ENCODE data around the gene AIP.
"Not testable (repeated sequence)": the region's sequence is repeated elsewhere in the genome, so short reads cannot be mapped to it uniquely, and the experiment has no call there.

Gene AIP

GRCh38 chr11:67468759-67469507 is 13.9 kb upstream of the AIP start, which contains the start of gene TMEM134:
Gene TMEM134, minus strand, starts transcription at chr11:67469251. Its CDS starts 59 bp downstream, at chr11:67469192.
- DNase-seq (ENCODE audit: low read depth in 2 of 2): peak; percentile 80 to 84

- DNase-seq (ENCODE audit: low read depth in 2 of 2): no peak
These were observed 13.4 kb upstream of the AIP start for GRCh38 chr11:67469508-67469811.

GRCh38 chr11:67470337-67471002 is 12.4 kb upstream of the AIP start:
- no peak for DNase-seq (ENCODE audit: low read depth in 2 of 2)

- no peak for DNase-seq (ENCODE audit: low read depth in 2 of 2)
These were observed 9.9 kb upstream of the AIP start for GRCh38 chr11:67472882-67473281.

GRCh38 chr11:67476692-67477091 is 6.1 kb upstream of the AIP start:
- DNase-seq (ENCODE audit: low read depth in 2 of 2): not testable (repeated sequence)

- DNase-seq (ENCODE audit: low read depth in 2 of 2): not testable (repeated sequence)
These were observed 5.3 kb upstream of the AIP start for GRCh38 chr11:67477344-67478050.

GRCh38 chr11:67482275-67482826 is 475 bp upstream of the AIP start:
- no peak for DNase-seq (ENCODE audit: low read depth in 2 of 2)

GRCh38 chr11:67483831-67484665 is 1.2 kb downstream of the AIP start:
- no peak for DNase-seq (ENCODE audit: low read depth in 2 of 2)

GRCh38 chr11:67484847-67485311 is 2.1 kb downstream of the AIP start:
- DNase-seq (ENCODE audit: low read depth in 2 of 2): no peak

- not testable (repeated sequence) for DNase-seq (ENCODE audit: low read depth in 2 of 2)
These were observed 3.1 kb downstream of the AIP start for GRCh38 chr11:67485873-67486361.

- DNase-seq (ENCODE audit: low read depth in 2 of 2): no peak
These were observed 3.8 kb downstream of the AIP start for GRCh38 chr11:67486481-67487195.

GRCh38 chr11:67489203-67489884 is 6.5 kb downstream of the AIP start:
- DNase-seq (ENCODE audit: low read depth in 2 of 2): no peak

GRCh38 chr11:67489885-67490726 is 7.3 kb downstream of the AIP start:
- DNase-seq (ENCODE audit: low read depth in 2 of 2): no peak

- no peak for DNase-seq (ENCODE audit: low read depth in 2 of 2)
These were observed 7.9 kb downstream of the AIP start for GRCh38 chr11:67490727-67491065.

GRCh38 chr11:67491276-67492068 is 8.6 kb downstream of the AIP start:
- no peak for DNase-seq (ENCODE audit: low read depth in 2 of 2)

GRCh38 chr11:67492069-67492727 is 9.4 kb downstream of the AIP start:
- DNase-seq (ENCODE audit: low read depth in 2 of 2): no peak

- DNase-seq (ENCODE audit: low read depth in 2 of 2): no peak
These were observed 10.1 kb downstream of the AIP start for GRCh38 chr11:67492801-67493547.

Data from stimulated activated CD8-positive, alpha-beta memory T cell treated with anti-CD3 and anti-CD28 coated beads, Interleukin-15, amount 100 ng/mL, for 4 hours (primary cell).